Thyroid gland (tissue), 4 donors: Measurements from ENCODE around the gene ERC1. TPM values are rescaled to one million over a fixed set of nuclear protein-coding genes. Genes with fewer than 3 reads are reported as not detected.

Source experiments
- DNase-seq, 2 donors: peaks; one replicate each; pipeline ENCODE4 v3.0.0-alpha.2; 2019
- H3K27ac ChIP-seq, 3 donors: fragments of 200-600 bp; sonication (generic); 1 replicate in 2 of 3; 2 replicates in 1 of 3; pipeline ENCODE4 v1.5.1; 2016 to 2019; ENCODE audit warnings: mild to moderate bottlenecking in 1 of 3, moderate library complexity in 1 of 3
- H3K27me3 ChIP-seq: fragments of 200-600 bp; sonication (generic); one replicate; pipeline ENCODE4 v1.5.1; 2019
- H3K36me3 ChIP-seq, 2 donors: fragments of 200-600 bp; sonication (generic); one replicate each; pipeline ENCODE4 v1.5.1; 2016 to 2019
- H3K4me1 ChIP-seq, 2 donors: fragments of 200-600 bp; sonication (generic); one replicate each; pipeline ENCODE4 v1.5.1; 2017 to 2019
- H3K4me3 ChIP-seq, 3 donors: fragments of 200-600 bp; sonication (generic); replicated peaks in 1 of 3; 1 replicate in 2 of 3; 2 replicates in 1 of 3; pipeline ENCODE4 v1.5.1; 2016; ENCODE audit warnings: mild to moderate bottlenecking in 1 of 3
- H3K9me3 ChIP-seq: fragments of 200-600 bp; sonication (generic); one replicate; pipeline ENCODE4 v1.5.1; 2017
- CTCF ChIP-seq, 6 experiments: fragments of 200-600 bp in 3 of 6; fragments of 450-650 bp in 3 of 6; sonication (generic) in 3 of 6; IDR thresholded peaks; one replicate each; pipeline ENCODE4 v1.5.1; 2016 to 2019; ENCODE audit warnings: antibody characterized with exemption in 6 of 6, mild to moderate bottlenecking in 2 of 6, inconsistent platforms in 1 of 6, moderate library complexity in 1 of 6
- POLR2A ChIP-seq, 2 donors: fragments of 450-650 bp; IDR thresholded peaks; one replicate each; pipeline ENCODE4 v1.6.1; 2017; ENCODE audit warnings: antibody characterized with exemption in 2 of 2, mild to moderate bottlenecking in 2 of 2, moderate library complexity in 1 of 2
- WGBS, 2 donors: methylation state at CpG; one replicate each; pipeline ENCODE4 v1.1.5; 2017; 5-methylcytosine and 5-hydroxymethylcytosine counted together
- intact Hi-C: fragments of 100-400 bp; cut with DNase I; formaldehyde crosslinking; loops from one replicate; pipeline ENCODE4 v1.15.1; 2023
- total RNA-seq, 4 donors: library from RNA; depleted of rRNA; stranded (reverse); fragments of >200 nt; gene quantifications; one replicate each; pipeline ENCODE4 v1.2.3, GENCODE V29; 2016

ERC1 gene
- total RNA-seq, 4 donors from 2014 or later: 39.8 to 84.2 (median 75.8) TPM

- H3K4me1 ChIP-seq: no peaks in the 10 kb centered on the region
- no peaks in the 10 kb centered on the region for H3K36me3 ChIP-seq
- intact Hi-C loops: no loop called here
- no peaks in the 10 kb centered on the region for H3K9me3 ChIP-seq
- H3K27me3 ChIP-seq: no peaks in the 10 kb centered on the region
- no peak for DNase-seq
- no peak overlapping the region for H3K4me3 ChIP-seq
- TF ChIP-seq POLR2A (IDR thresholded peaks at IDR 0.05) (no peak), CTCF (IDR thresholded peaks at IDR 0.05) (no peak)
- WGBS, 2 donors: 96 to 97% methylated on average over 2 of the region's 2 CpGs
- H3K27ac ChIP-seq: no peak overlapping the region
Measured at GRCh38 chr12:1007276-1007675, 16.3 kb downstream of the ERC1 start.

- H3K9me3 ChIP-seq: no peaks in the 10 kb centered on the region
- TF ChIP-seq POLR2A (IDR thresholded peaks at IDR 0.05): no peak
- no peak for TF ChIP-seq CTCF (IDR thresholded peaks at IDR 0.05)
- H3K27me3 ChIP-seq: no peaks in the 10 kb centered on the region
- DNase-seq: no peak
- WGBS, 2 donors: 94 to 97% methylated on average over 7 of the region's 7 CpGs
- H3K4me3 ChIP-seq: no peak overlapping the region
- H3K4me1 ChIP-seq: no peaks in the 10 kb centered on the region
- H3K27ac ChIP-seq: no peak overlapping the region
- no peaks in the 10 kb centered on the region for H3K36me3 ChIP-seq
- intact Hi-C loops: no loop called here
Measured at GRCh38 chr12:1007994-1008393, 17.0 kb downstream of the ERC1 start.

GRCh38 chr12:1011091-1011490 is 20.1 kb downstream of the ERC1 start:
- no peak overlapping the region for H3K27ac ChIP-seq
- no peak overlapping the region for H3K4me3 ChIP-seq
- H3K4me1 ChIP-seq: peaks cover 0 to 7% of the 10 kb centered on the region in 2 donors
- no peaks in the 10 kb centered on the region for H3K36me3 ChIP-seq
- 96 to 97% methylated on average over 5 of the region's 5 CpGs for WGBS, 2 donors
- no peak for TF ChIP-seq CTCF (IDR thresholded peaks at IDR 0.05)
- no peak for TF ChIP-seq POLR2A (IDR thresholded peaks at IDR 0.05)
- H3K27me3 ChIP-seq: no peaks in the 10 kb centered on the region
- H3K9me3 ChIP-seq: no peaks in the 10 kb centered on the region
- DNase-seq: no peak
- intact Hi-C loops: no loop called here

- H3K4me1 ChIP-seq: peaks cover 0 to 7% of the 10 kb centered on the region in 2 donors
- H3K36me3 ChIP-seq: no peaks in the 10 kb centered on the region
- H3K27ac ChIP-seq: no peak overlapping the region
- intact Hi-C loops: no loop called here
- DNase-seq: peak in 1 of 2 donors; percentile 5
- H3K4me3 ChIP-seq: no peak overlapping the region
- no peaks in the 10 kb centered on the region for H3K27me3 ChIP-seq
- H3K9me3 ChIP-seq: no peaks in the 10 kb centered on the region
- TF ChIP-seq CTCF (IDR thresholded peaks at IDR 0.05) (no peak), POLR2A (IDR thresholded peaks at IDR 0.05) (no peak)
- 91 to 92% methylated on average over 10 of the region's 10 CpGs for WGBS, 2 donors
Measured at GRCh38 chr12:1013618-1014489, 22.8 kb downstream of the ERC1 start.

- DNase-seq: no peak
- no peaks in the 10 kb centered on the region for H3K4me1 ChIP-seq
- WGBS, 2 donors: 91% methylated on average over 5 of the region's 5 CpGs
- TF ChIP-seq CTCF (IDR thresholded peaks at IDR 0.05) (no peak), POLR2A (IDR thresholded peaks at IDR 0.05) (no peak)
- H3K36me3 ChIP-seq: no peaks in the 10 kb centered on the region
- H3K27me3 ChIP-seq: no peaks in the 10 kb centered on the region
- H3K27ac ChIP-seq: no peak overlapping the region
- intact Hi-C loops: no loop called here
- H3K4me3 ChIP-seq: no peak overlapping the region
- H3K9me3 ChIP-seq: no peaks in the 10 kb centered on the region
Measured at GRCh38 chr12:1019283-1019682, 28.3 kb downstream of the ERC1 start.
